ENCODE results near the gene FBF1.

GRCh38 chr17:75898791-75899190, 42.1 kb downstream of the FBF1 start:
- TF ChIP-seq, protein P1, sequence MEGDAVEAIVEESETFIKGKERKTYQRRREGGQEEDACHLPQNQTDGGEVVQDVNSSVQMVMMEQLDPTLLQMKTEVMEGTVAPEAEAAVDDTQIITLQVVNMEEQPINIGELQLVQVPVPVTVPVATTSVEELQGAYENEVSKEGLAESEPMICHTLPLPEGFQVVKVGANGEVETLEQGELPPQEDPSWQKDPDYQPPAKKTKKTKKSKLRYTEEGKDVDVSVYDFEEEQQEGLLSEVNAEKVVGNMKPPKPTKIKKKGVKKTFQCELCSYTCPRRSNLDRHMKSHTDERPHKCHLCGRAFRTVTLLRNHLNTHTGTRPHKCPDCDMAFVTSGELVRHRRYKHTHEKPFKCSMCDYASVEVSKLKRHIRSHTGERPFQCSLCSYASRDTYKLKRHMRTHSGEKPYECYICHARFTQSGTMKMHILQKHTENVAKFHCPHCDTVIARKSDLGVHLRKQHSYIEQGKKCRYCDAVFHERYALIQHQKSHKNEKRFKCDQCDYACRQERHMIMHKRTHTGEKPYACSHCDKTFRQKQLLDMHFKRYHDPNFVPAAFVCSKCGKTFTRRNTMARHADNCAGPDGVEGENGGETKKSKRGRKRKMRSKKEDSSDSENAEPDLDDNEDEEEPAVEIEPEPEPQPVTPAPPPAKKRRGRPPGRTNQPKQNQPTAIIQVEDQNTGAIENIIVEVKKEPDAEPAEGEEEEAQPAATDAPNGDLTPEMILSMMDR (IDR thresholded peaks at IDR 0.05; ENCODE audit: extremely low read depth in 1 of 2, insufficient read depth in 1 of 2, low read depth in 1 of 2, low read length in 2 of 2): no peak
- TF ChIP-seq EZH2 (IDR thresholded peaks at IDR 0.05; ENCODE audit: borderline replicate concordance, low read depth, low read length, severe bottlenecking): no peak
- no peak for TF ChIP-seq POLR2A (IDR thresholded peaks at IDR 0.05; ENCODE audit: low read depth, low read length)

All from endothelial cell of umbilical vein (primary cell).